ENCODE measurements around the gene CPA1.

CPA1 gene

GRCh38 chr7:130426564-130426963 is 46.3 kb downstream of the CPA1 start:
- no peak for DNase-seq (ENCODE audit: low read depth in 2 of 2)

- no peak for DNase-seq (ENCODE audit: low read depth in 2 of 2)
Observed at GRCh38 chr7:130429019-130429418, 48.7 kb downstream of the CPA1 start.

GRCh38 chr7:130430115-130430514 is 49.8 kb downstream of the CPA1 start:
- DNase-seq (ENCODE audit: low read depth in 2 of 2) = no peak

- DNase-seq (ENCODE audit: low read depth in 2 of 2) = no peak
Observed at GRCh38 chr7:130430841-130431666, 50.8 kb downstream of the CPA1 start.

GRCh38 chr7:130432886-130433285 is 52.6 kb downstream of the CPA1 start:
- DNase-seq (ENCODE audit: low read depth in 2 of 2) = no peak

- DNase-seq (ENCODE audit: low read depth in 2 of 2) = no peak
Observed at GRCh38 chr7:130433301-130433700, 53.0 kb downstream of the CPA1 start.

GRCh38 chr7:130435311-130435854 is 55.1 kb downstream of the CPA1 start:
- DNase-seq (ENCODE audit: low read depth in 2 of 2) = no peak

- no peak for DNase-seq (ENCODE audit: low read depth in 2 of 2)
Observed at GRCh38 chr7:130436253-130436652, 56.0 kb downstream of the CPA1 start.
